Heart left ventricle (tissue), 16 donors: Measurements from ENCODE around the gene RNF114. TPM values are rescaled to one million over a fixed set of nuclear protein-coding genes. Genes with fewer than 3 reads are reported as not detected.
"Not testable (repeated sequence)": the region's sequence is repeated elsewhere in the genome, so short reads cannot be mapped to it uniquely, and the experiment has no call there.

Experiments
- ATAC-seq, 4 donors: fragments of 200-7000 bp; cut with Tn5 transposase; one replicate each; pipeline ENCODE4 v1.9.1; 2020 to 2022; ENCODE audit warnings: moderate library complexity in 4 of 4, mild to moderate bottlenecking in 3 of 4, moderate number of reproducible peaks in 1 of 4
- DNase-seq, 5 donors: peaks; one replicate each; pipeline ENCODE4 v3.0.0-alpha.2; 2020
- H3K27ac ChIP-seq, 12 donors: fragments of 200-600 bp; sonication (generic) in 4 of 12; one replicate each; pipeline versions ENCODE4 v1.5.0 to v1.8.0; 2016 to 2022; ENCODE audit warnings: mild to moderate bottlenecking in 2 of 12
- H3K27me3 ChIP-seq, 9 donors: fragments of 200-600 bp; sonication (generic) in 2 of 9; one replicate each; pipeline versions ENCODE4 v1.5.1 to v1.8.0; 2016 to 2022; ENCODE audit warnings: mild to moderate bottlenecking in 3 of 9
- H3K36me3 ChIP-seq, 9 donors: fragments of 200-600 bp; sonication (generic) in 2 of 9; one replicate each; pipeline versions ENCODE4 v1.5.0 to v1.8.0; 2018 to 2022; ENCODE audit warnings: mild to moderate bottlenecking in 2 of 9
- H3K4me1 ChIP-seq, 12 donors: fragments of 200-600 bp; sonication (generic) in 4 of 12; one replicate each; pipeline versions ENCODE4 v1.5.0 to v1.8.0; 2016 to 2022; ENCODE audit warnings: mild to moderate bottlenecking in 3 of 12
- H3K4me3 ChIP-seq, 12 donors: fragments of 200-600 bp; sonication (generic) in 4 of 12; one replicate each; pipeline versions ENCODE4 v1.5.0 to v1.8.0; 2017 to 2022; ENCODE audit warnings: mild to moderate bottlenecking in 9 of 12, moderate library complexity in 4 of 12
- H3K9me3 ChIP-seq, 12 donors: fragments of 200-600 bp; sonication (generic) in 4 of 12; one replicate each; pipeline versions ENCODE4 v1.5.0 to v1.8.0; 2016 to 2022; ENCODE audit warnings: mild to moderate bottlenecking in 1 of 12
- CTCF ChIP-seq, 12 donors: fragments of 200-600 bp; sonication (generic) in 4 of 12; IDR thresholded peaks; one replicate each; pipeline versions ENCODE4 v1.5.0 to v1.8.0; 2018 to 2022; ENCODE audit warnings: antibody characterized with exemption in 12 of 12, mild to moderate bottlenecking in 5 of 12
- POLR2A ChIP-seq, 2 donors: fragments of 450-650 bp; IDR thresholded peaks; one replicate each; pipeline ENCODE4 v1.6.1; 2017; ENCODE audit warnings: antibody characterized with exemption in 2 of 2, mild to moderate bottlenecking in 2 of 2, moderate library complexity in 2 of 2
- WGBS, 4 donors: extraction: QIAGEN DNeasy Blood & Tissue Kit in 2 of 4; methylation state at CpG; one replicate each; pipeline versions ENCODE4 v1.1.5 to v1.1.7; 2013 to 2018; 5-methylcytosine and 5-hydroxymethylcytosine counted together
- intact Hi-C, 10 donors: fragments of 100-400 bp; cut with DNase I; formaldehyde crosslinking; loops; one replicate each; pipeline versions ENCODE4 v1.11.1 to v1.14.2; 2022
- polyA plus RNA-seq, 2 donors: library from polyadenylated mRNA; stranded (reverse); fragments of 200-250 nt; gene quantifications; one replicate each; pipeline ENCODE4 v1.2.3, GENCODE V29; 2013
- total RNA-seq, 9 donors: library from RNA; depleted of rRNA in 2 of 9; stranded (reverse); fragments of >200 nt in 2 of 9; fragmentation: NEBNext Ultra II Directional in 3 of 9; extraction: Animal tissue kit (Norgen Biotek cat#: 25700) in 3 of 9; gene quantifications; one replicate each; pipeline versions ENCODE4 v1.1.0 to v1.2.4, GENCODE V29; 2016 to 2023
- donor health status: ischemic (EF 13 %, LVEDD 7.1; RV severe dilation, severe dysfunction).
- donor health status: healthy with polysubstance abuse.
- donor health status: DM: no; HTN: yes; CAD: no.
- donor health status: DM: no; HTN: no; CAD: no.
- donor health status: ischemic (EF 25% LVEDD 6.9; RV normal size, moderate dysfunction).
- donor health status: ischemic (EF 25% LVEDD 5.7; RV mildly dilated, moderate dysfunction).
- donor health status: healthy.
- donor health status: DM: yes; HTN: yes; CAD: no.
- donor health status: ischemic (EF 35%, LVEDD 5.7; RV mildly dilated, moderate dysfunction).
- donor health status: nonischemic (EF 11% LVEDD 7.7; RV severe dilation, severe dysfunction).
- donor health status: DM: yes; HTN: yes; CAD: no.
- donor health status: PGD.
- donor health status: ischemic (EF 29% LVEDD 5.4; RV normal size, mild dysfunction).
- donor health status: nonischemic (EF 23%, LVEDD 6.1; RV moderate dilation, normal function).

RNF114 gene
- total and polyA plus RNA-seq, 11 donors = 36.5 to 128 (median 50.0) TPM

DNA sequence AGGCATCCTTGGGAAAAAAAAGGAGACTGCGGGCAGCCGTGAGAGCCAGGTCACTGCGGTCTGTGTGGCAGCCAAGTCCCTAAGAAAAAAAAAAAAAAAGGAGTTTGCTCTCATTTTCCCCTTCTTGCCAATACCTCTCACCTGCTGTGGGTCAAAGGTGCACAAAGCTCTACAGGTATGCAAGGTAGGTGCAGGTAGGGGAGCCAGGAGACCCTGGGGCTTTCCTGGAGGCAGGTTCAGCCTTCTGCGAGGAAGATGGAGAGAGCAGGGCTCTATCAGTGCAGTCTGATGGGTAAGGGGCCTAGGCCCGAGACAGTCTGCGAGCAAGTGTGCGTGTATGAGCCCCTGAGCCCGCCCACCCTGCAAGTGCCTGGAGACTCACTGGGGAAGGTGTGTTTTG, 34.3 kb downstream of the RNF114 start:
- no peak overlapping the region for H3K27ac ChIP-seq
- H3K9me3 ChIP-seq = no peaks in the 10 kb centered on the region
- H3K4me1 ChIP-seq = peaks cover 0 to 18% (median 4%) of the 10 kb centered on the region in 12 donors
- 86 to 94% (median 90%) methylated on average over 8 of the region's 8 CpGs for WGBS, 4 donors
- no peaks in the 10 kb centered on the region for H3K27me3 ChIP-seq
- peaks cover 0 to 3% (median 0%) of the 10 kb centered on the region in 9 donors for H3K36me3 ChIP-seq
- DNase-seq = peak in 1 of 5 donors; percentile 11
- no peak for TF ChIP-seq POLR2A (IDR thresholded peaks at IDR 0.05)
- TF ChIP-seq CTCF (IDR thresholded peaks at IDR 0.05) = no peak
- intact Hi-C loops = no loop called here
- no peak overlapping the region for H3K4me3 ChIP-seq
- ATAC-seq = no peak

DNA sequence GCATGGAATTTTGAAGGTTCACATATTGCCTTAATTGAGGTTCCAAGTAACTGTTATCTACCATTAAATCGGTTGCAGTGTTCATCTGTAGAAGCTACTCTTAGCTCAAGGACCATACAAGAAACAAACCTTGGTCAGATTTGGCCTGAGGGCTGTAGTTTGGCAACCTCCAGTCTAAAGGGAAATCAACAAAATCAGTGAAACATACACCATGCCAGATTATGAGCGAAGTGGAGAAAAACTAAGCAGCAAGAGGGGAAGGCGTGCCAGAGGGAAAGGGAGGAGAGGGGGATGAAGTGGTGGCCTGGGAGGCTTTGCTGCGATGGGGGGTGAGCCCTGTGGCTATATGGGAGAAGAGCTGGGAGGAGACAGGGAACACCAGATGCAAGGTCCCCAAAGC, 37.8 kb downstream of the RNF114 start:
- ATAC-seq = no peak
- no peak overlapping the region for H3K4me3 ChIP-seq
- no peak for TF ChIP-seq CTCF (IDR thresholded peaks at IDR 0.05)
- TF ChIP-seq POLR2A (IDR thresholded peaks at IDR 0.05) = no peak
- H3K36me3 ChIP-seq = no peaks in the 10 kb centered on the region
- no peaks in the 10 kb centered on the region for H3K27me3 ChIP-seq
- H3K27ac ChIP-seq = no peak overlapping the region
- H3K4me1 ChIP-seq = peaks cover 0 to 12% (median 3%) of the 10 kb centered on the region in 12 donors
- WGBS, 4 donors = 60 to 79% (median 75%) methylated on average over 4 of the region's 4 CpGs
- no peak for DNase-seq
- intact Hi-C loops = no loop called here
- H3K9me3 ChIP-seq = no peaks in the 10 kb centered on the region

DNA sequence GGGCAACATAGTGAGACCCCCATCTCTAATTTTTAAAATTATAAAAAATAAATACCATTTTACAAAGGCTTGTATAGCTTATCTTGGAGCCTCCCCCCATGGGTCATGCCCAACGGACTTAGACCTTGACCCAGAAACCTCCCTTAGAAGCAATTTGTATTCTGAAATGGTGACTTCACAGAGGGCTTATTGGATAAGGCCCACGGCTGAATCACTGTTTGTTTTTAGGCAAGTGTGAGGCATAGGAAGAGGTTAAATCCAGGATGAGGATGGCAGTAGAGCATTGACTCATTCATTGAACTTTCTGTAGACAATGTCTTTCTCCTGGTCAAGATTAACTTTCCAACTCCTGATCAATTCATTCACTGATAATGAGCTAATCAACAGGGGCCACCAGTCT, 40.3 kb downstream of the RNF114 start:
- Histone ChIP-seq H3K4me3 (no peak overlapping the region), H3K9me3 (no peaks in the 10 kb centered on the region), H3K27ac (no peak overlapping the region), H3K4me1 (peaks cover 0 to 10% (median 5%) of the 10 kb centered on the region in 12 donors), H3K36me3 (no peaks in the 10 kb centered on the region), H3K27me3 (no peaks in the 10 kb centered on the region)
- 71 to 86% (median 72%) methylated on average over 2 of the region's 2 CpGs for WGBS, 4 donors
- TF ChIP-seq CTCF (IDR thresholded peaks at IDR 0.05) (no peak), POLR2A (IDR thresholded peaks at IDR 0.05) (no peak)
- intact Hi-C loops = loop anchor here in 2 of 10 donors (5.0 kb wide), 2 partner anchors 111 to 201 kb away; no protein-coding TSS in a partner anchor
- no peak for ATAC-seq
- DNase-seq = no peak

- not testable (repeated sequence) for H3K4me3 ChIP-seq, H3K27ac ChIP-seq, DNase-seq, H3K36me3 ChIP-seq, H3K9me3 ChIP-seq, H3K27me3 ChIP-seq, ATAC-seq
- peaks cover 0 to 22% (median 13%) of the 10 kb centered on the region in 12 donors for H3K4me1 ChIP-seq
- intact Hi-C loops = loop anchor here in 4 of 10 donors (2.0 to 5.0 kb wide), 5 partner anchors 93 to 201 kb away; no protein-coding TSS in a partner anchor
- WGBS, 4 donors = 46 to 100% (median 98%) methylated on average over 2 of the region's 2 CpGs
Observed at GRCh38 chr20:49977740-49978139, 41.5 kb downstream of the RNF114 start.

DNA sequence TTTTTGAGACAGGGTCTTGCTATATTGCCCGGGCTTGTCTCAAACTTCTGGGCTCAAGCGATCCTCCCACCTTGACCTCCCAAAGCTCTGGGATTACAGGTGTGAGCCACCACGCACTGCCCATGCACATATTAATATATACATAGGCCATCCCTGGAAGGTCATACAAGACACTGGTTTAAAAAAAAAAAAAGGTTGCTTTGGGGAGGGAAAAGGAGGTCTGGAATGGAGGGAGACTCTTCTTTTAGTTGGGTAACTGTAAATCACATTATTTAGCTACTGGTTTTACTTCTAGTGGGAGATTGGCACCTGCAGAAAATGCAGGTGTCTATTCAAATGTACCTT, 42.5 kb downstream of the RNF114 start:
- Histone ChIP-seq H3K4me3 (no peak overlapping the region), H3K27ac (no peak overlapping the region), H3K27me3 (no peaks in the 10 kb centered on the region), H3K4me1 (peaks cover 0 to 31% (median 19%) of the 10 kb centered on the region in 12 donors), H3K9me3 (no peaks in the 10 kb centered on the region), H3K36me3 (no peaks in the 10 kb centered on the region)
- ATAC-seq (no peak), DNase-seq (no peak)
- WGBS, 4 donors = 70 to 86% (median 75%) methylated on average over 3 of the region's 3 CpGs
- intact Hi-C loops = loop anchor here (1.0 to 5.0 kb wide), 6 partner anchors 92 to 200 kb away; no protein-coding TSS in a partner anchor
- TF ChIP-seq POLR2A (IDR thresholded peaks at IDR 0.05) (no peak), CTCF (IDR thresholded peaks at IDR 0.05) (no peak)
